Sigmoid colon (tissue), 4 donors: Measurements from ENCODE around the gene MAP3K6.

Experiments used
- EP300 ChIP-seq, 4 donors: sonication (generic); formaldehyde crosslinking; IDR thresholded peaks; one replicate each; pipeline ENCODE4 v1.6.1; 2017; ENCODE audit warnings: antibody characterized with exemption in 4 of 4
- POLR2A ChIP-seq, 2 donors: fragments of 450-650 bp; IDR thresholded peaks; one replicate each; pipeline ENCODE4 v1.6.1; 2016; ENCODE audit warnings: antibody characterized with exemption in 2 of 2, mild to moderate bottlenecking in 2 of 2, moderate library complexity in 2 of 2
- POLR2AphosphoS5 ChIP-seq, 4 donors: sonication (generic); formaldehyde crosslinking; IDR thresholded peaks; one replicate each; pipeline ENCODE4 v1.6.1; 2017; ENCODE audit warnings: antibody characterized with exemption in 4 of 4
- TF ChIP-seq, protein P1 (sequence below), 4 experiments: fragments of 450-650 bp in 3 of 4; fragments of 200-600 bp in 1 of 4; IDR thresholded peaks; one replicate each; pipeline ENCODE4 v1.5.1; 2016 to 2019; ENCODE audit warnings: antibody characterized with exemption in 4 of 4, mild to moderate bottlenecking in 3 of 4, moderate library complexity in 2 of 4

DNA sequence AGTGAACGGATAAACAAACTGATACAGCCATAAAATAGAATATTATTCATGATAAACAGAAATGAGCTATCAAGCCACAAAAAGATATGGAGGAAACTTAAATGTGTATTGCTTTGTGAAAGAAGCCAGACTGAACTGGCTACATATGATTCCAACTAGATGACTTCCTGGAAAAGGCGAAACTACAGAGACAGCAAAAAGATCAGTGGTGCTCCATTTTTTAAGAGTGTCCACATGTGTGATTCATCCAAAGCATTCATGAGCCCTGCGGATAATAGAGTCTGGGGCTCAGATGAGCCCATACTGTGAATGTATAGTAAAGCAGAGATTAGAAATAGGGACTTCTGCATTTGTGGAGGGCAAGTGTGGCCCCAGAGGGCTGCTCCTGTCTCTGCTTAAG lies 52.6 kb downstream of the MAP3K6 start:
- TF ChIP-seq, protein P1, sequence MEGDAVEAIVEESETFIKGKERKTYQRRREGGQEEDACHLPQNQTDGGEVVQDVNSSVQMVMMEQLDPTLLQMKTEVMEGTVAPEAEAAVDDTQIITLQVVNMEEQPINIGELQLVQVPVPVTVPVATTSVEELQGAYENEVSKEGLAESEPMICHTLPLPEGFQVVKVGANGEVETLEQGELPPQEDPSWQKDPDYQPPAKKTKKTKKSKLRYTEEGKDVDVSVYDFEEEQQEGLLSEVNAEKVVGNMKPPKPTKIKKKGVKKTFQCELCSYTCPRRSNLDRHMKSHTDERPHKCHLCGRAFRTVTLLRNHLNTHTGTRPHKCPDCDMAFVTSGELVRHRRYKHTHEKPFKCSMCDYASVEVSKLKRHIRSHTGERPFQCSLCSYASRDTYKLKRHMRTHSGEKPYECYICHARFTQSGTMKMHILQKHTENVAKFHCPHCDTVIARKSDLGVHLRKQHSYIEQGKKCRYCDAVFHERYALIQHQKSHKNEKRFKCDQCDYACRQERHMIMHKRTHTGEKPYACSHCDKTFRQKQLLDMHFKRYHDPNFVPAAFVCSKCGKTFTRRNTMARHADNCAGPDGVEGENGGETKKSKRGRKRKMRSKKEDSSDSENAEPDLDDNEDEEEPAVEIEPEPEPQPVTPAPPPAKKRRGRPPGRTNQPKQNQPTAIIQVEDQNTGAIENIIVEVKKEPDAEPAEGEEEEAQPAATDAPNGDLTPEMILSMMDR (IDR thresholded peaks at IDR 0.05): no peak
- TF ChIP-seq POLR2A (IDR thresholded peaks at IDR 0.05) (no peak), EP300 (IDR thresholded peaks at IDR 0.05) (no peak), POLR2AphosphoS5 (IDR thresholded peaks at IDR 0.05) (no peak)
